Fibroblast of skin of back (primary cell): ENCODE data around the gene GLE1.
"Not testable (repeated sequence)": the region's sequence is repeated elsewhere in the genome, so short reads cannot be mapped to it uniquely, and the experiment has no call there.

Experiments
- DNase-seq: peaks from one replicate; pipeline ENCODE4 v3.0.0-alpha.2; 2013

Gene GLE1

DNA sequence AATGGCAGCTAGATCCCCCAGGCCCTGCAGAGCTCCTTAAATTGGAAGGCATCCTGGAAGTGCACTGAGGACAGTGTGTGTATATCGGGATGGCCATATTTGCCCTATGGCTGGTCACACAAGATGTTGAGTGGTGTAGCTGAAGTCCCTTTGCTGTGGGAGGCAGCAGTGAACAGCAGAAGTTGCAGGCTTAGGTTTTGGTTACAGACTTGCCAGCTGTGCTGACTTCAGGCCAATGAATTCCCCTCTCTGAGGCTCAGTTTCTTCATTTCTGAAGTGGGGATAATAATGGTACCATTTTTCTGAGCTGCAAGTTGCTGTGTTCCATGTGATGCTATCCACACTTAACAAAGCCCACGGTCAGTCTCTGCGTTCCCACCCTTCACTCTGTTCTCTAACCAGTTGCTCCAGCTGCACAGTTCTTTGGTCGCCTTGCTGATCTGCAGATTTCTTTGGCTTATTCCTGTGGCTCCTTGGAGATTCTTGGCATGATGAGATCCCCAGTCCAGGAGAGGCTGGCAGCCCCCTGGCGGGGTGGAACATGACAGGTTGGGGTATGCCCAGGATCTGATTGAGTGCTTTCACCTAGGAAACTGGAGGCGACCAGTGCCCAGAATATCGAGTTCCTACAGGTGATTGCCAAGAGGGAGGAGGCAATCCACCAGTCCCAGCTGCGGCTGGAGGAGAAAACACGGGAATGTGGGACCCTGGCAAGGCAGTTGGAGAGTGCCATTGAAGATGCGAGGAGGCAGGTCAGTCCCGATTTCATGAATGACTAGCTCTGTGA is 6.5 kb upstream of the GLE1 start:
- DNase-seq, result no peak

DNA sequence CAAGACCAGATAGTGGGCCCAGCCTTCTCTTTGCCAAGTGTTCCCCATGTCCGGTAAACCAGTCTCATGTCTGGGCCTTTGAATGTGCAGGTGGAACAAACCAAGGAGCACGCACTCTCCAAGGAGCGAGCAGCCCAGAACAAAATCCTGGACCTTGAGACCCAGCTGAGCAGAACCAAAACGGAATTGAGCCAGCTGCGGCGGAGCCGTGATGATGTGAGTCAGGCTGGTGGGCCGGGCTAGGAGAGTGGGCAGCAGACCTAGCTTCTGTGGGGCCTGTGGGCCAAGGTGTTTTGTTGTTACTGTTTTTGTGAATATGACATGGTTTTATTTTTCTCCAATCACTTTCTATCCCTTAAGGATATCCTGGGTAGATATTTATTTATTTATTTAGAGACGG is 5.6 kb upstream of the GLE1 start:
- no peak for DNase-seq

DNA sequence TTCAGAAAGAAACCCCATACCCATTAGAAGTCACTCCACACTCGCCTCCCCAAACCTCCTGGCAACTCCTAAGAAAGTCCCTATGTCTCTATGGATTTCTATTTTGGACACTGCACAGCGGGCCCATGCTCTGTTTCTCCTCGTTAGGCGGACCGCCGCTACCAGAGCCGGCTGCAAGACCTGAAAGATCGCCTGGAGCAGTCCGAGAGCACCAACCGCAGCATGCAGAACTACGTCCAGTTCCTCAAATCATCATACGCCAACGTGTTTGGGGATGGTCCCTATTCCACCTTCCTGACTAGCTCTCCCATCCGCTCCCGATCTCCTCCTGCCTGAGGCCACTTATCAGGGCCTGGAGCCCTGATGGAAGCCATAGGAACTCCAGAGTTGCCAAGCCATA is 4.6 kb upstream of the GLE1 start:
- no peak for DNase-seq

DNA sequence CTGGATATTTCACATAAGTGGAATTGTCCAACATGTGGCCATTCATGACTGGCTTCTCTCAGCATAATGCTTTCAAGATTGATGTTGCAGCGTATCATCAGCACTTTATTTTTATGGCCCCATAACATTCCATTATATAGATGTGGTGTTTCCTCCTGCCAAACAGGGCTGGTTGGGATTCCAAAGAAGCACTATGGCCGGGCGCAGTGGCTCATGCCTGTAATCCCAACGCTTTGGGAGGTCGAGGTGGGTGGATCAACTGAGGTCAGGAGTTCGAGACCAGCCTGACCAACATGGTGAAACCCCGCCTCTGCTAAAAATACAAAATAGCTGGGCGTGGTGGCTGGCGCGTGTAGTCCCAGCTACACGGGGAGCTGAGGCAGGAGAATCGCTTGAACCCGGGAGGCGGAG is 1.1 kb upstream of the GLE1 start:
- not testable (repeated sequence) for DNase-seq

DNA sequence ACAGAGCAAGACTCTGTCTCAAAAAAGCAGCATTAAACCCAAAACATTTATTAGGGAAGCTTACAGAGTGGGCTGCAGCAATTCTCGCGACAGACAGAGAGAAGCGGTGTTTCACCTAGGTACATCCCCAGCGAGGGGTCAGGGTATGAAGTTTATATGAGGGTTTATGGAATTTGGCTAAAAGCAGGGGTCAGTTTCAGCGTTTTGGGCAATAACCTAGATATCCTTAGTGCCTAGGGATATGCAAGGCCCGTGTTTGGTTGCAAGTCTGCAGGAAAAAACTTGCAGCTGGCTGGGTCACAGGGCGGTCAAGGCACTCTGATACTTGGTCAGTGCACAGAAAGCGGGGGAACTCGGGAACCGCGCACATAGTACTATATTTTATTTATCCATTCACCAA is 649 bp upstream of the GLE1 start:
- DNase-seq, result no peak

DNA sequence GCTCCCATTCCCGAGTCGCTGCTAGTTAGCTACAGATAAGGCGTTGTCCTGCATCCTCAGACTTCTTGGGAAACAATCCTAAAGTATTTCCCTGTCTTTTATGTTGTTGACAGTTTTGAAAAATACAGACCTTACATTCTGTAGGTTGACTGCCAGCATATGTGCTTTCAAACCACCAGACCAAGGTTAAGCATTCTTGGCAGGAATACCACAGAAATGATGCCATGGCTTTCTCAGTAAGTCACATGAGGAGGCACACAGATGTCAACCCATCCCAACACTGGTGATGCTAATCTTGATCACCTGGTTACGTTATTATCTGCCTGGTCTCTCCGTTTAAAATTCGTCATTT is 871 bp downstream of the GLE1 start:
- peak; percentile 37 for DNase-seq

DNA sequence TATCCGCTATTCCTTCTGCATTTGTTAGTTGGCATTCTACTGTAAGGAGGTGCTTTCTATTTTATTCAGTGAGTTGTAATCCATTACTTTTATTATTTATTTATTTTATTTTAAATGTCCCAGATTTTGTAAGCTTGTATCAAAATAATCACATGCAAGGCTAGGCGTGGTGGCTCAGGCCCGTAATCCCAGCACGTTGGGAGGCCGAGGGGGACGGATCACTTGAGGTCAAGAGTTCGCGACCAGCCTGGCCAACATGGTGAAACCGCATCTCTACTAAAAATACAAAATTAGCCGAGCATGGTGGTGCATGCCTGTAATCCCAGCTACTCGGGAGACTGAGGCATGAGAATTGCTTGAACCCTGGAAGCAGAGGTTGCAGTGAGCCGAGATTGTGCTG is 1.4 kb downstream of the GLE1 start:
- not testable (repeated sequence) for DNase-seq

DNA sequence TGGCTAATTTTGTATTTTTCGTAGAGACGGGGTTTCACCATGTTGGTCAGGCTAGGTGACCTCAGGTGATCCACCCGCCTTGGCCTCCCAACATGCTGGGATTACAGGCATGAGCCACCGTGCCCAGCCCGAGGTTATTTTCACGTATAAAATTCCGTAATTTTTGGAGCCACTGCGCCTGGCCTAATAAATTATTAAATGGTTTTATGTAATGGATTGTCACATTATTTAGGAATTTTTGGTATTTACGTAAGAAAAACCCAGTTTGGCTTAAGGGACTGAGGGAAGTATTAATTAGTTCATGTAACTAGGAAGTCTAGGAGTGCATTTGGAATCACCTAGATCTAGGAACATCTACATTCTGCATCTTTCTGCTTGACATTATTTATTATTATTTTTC is 8.3 kb downstream of the GLE1 start:
- no peak for DNase-seq

DNA sequence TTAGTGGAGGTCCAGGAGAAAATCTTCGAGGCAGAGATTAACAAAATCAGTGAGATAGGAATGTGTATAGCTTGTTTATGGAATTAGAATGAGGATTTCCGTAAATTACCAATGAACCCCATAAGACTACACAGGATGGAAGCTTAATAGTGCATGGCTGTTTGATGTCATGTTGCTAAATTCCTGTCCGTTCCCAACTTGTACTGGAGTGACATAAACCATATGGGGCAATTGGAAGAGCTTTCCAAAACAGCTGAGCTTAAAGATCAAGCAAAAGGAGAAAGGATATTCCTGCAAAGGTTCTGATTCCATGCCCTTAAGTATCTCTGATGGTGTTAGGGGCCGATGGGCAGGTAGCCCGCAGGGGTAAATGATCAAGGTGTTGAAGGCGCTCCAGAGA is 17.4 kb downstream of the GLE1 start:
- no peak for DNase-seq

DNA sequence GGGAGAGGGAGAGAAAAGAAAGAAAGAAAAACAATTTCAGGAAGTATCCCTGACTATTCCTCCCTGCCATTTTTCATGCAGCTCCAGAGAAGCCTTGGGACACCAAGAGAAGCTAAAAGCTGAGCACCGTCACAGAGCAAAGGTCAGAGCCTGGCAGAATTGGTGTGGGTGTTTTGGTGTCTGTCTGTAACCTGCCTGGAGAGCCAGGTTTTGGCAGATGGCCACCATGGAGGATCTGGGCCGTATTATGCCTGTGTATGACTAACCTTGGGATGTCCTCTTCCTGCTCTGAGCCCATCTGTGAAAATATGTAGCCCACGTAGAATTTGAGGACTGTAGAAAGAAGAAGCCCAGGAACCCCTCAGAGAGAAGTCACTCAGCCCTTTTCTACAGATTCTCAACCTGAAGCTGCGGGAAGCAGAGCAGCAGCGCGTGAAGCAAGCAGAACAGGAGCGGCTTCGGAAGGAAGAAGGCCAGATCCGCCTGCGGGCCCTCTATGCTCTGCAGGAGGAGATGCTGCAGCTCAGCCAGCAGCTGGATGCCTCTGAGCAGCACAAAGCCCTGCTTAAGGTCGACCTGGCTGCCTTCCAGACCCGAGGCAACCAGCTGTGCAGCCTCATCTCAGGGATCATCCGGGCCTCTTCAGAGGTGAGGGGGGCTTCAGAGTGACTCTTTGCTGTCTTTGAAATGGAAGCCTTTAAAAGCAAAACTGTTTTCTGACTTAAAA is 18.8 kb downstream of the GLE1 start:
- peak; percentile 28 for DNase-seq

DNA sequence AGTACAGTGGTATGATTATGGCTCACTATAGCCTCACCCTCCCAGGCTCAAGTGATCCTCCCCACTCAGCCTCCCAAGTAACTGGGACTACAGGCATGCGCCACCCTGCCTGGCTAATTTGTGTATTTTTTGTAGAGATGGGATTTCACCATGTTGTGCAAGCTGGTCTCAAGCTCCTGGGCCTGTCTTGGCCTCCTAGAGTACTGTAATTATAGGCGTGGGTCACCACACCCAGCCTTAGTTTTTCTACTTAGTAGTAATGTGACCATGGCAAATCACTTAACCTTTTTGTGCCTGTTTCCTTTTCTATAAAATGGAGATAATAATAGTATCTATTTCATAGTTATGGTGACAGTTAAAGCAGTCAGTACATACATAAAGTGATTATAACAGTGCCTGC is 22.2 kb downstream of the GLE1 start:
- no peak for DNase-seq

DNA sequence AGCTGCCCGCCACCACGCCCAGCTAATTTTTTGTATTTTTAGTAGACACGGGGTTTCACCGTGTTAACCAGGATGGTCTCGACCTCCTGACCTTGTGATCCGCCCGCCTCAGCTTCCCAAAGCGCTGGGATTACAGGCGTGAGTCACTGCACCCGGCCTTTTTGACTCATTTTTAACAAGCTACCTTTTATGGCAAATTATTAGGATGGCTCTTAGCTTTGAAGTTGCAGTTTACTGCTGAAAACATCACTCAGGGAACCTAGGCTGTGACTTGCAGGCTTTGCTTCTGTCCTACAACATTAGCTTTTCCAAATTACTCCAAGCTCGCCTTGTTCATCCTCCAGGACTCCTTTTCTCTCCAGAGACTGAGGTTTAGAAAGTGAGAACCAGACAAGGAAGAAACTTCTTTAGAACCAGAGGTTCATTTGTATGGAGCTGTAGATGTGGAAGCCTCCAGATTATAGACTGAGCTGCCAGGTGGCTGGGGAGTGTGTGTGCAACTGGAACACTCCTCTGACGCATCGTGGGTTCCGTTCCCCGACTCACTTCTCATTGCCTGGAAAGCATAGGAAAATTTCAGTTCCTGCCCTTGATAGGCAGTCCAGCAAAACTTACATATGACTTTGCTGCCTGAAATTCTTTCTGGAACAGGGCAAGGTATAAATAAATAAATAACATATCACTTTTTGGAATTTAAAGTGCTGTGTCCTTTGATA is 24.1 kb downstream of the GLE1 start:
- no peak for DNase-seq

DNA sequence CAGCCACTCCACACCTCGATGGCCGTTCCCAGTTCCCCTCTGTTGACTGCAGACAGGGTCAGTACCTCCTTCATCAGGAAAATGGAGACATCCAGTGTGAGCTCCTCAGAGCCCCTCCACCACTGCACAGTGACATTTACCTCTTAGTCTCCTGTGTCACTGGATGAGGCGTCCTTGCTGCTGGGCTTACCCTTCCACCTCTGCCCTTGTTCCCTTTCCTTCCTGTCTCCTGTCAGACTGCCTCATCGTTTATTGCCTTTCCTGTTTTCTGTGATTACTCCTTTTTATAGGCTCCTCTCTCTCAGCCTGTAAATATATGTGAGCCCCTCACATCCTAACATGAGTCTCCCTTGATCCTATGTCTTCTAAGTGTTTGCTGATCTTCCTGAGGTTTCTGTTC is 24.7 kb downstream of the GLE1 start:
- no peak for DNase-seq

DNA sequence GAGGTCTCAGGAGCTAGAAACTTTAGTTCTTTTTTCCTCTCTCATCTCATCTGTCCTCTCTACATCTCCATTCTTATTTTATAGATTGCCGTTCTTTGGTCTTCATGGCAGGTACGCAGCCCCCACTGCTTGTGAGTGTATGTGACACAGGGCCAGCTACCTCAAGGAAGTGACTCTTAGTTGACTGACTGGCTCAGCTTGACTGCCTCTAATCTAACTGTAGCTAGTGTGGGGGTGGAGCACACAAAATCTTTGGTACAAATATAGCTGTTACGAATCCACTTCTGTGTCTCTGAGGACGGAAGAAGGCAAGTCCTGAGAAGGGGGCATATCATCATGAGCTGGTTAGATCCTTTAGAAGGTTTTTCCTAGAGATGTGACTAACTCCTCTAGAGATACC is 28.1 kb downstream of the GLE1 start:
- no peak for DNase-seq

DNA sequence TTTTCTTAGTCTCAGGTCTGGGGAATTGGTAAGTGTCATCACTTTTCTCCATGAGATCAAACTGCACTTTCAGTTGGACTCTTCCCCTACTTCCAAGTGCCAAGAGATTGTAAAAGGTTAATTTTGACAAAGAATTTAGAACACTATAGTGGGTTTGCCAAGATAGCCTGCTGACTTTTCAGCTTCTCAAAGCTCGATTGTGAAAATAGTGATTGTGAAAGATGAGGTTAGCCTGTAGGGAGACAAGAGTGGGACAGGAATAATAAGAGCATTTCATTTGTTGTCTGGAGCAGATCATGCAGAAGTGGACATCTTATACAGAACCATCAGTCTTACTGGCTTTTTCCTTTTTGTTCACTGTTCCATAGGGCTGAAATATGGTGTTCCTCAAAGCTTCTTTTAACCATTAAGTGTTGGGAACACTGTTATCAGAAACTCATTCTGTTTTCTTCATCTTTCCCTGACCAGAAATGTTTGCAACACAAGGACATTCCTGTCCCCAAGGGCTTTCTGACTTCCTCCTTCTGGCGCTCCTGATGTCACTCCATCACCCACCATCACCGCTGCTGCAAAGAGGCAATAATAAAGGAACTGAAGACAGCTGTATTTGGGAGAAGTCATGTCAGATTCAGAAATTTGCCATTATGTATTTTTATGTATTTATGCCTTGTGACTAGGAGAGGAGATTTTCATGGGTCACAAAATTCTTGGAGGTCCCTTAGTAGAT is 36.3 kb downstream of the GLE1 start:
- no peak for DNase-seq

DNA sequence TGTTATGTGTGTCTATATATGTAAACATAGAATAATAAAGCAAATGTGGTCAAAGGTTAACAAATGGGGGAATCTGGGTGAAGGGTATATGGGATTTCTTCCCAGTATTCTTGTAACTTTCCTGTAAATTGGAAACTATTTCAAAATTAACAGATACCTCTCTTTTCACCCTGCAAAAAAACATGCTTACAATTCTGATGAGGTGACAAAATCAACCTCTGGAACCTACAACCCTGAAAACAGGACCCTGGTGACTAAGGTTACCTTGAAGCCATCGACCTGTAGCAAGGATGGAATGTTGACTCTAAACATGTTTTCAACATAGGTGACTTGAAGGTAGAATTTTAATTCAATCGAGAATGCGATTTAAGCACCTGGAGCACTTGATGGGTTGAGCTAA is 42.0 kb downstream of the GLE1 start:
- no peak for DNase-seq

DNA sequence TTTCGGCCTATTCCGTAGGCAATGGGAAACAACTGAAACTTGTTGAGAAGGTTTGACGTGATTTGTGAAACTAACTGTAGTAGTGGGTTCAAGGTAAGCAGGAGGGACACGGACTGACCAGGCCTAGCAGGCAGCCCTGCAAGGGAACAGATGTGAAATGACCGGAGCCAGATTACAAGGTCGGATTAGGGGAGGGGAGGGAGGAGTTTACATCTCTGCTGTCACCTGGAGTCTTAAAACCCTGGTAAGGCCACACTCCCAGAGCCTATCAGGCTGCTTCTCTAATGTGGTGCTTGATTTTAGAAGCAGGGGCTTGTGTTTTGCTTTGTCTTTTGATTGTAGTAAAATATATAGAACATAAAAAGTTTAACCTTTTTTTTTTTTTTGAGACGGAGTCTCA is 44.4 kb downstream of the GLE1 start:
- no peak for DNase-seq

DNA sequence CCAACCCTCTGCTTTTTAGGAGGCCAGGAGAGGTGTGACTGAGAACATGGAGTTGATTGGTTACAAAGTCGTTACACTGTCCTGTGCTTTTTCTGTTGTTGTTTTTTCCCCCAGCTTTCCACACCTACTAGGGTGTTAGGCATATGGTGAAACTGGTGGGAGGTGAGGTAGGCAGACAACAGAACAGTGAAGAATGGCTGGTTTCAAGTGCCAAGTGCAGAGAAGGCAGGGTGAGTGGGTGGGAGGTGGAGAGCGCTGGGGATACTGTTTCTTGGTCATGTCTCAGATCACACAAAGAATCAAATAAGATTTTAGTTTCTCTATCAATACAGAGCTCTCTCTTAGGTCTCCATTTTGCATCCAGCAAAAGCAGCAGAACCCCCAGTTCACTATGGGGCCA is 45.7 kb downstream of the GLE1 start:
- no peak for DNase-seq

DNA sequence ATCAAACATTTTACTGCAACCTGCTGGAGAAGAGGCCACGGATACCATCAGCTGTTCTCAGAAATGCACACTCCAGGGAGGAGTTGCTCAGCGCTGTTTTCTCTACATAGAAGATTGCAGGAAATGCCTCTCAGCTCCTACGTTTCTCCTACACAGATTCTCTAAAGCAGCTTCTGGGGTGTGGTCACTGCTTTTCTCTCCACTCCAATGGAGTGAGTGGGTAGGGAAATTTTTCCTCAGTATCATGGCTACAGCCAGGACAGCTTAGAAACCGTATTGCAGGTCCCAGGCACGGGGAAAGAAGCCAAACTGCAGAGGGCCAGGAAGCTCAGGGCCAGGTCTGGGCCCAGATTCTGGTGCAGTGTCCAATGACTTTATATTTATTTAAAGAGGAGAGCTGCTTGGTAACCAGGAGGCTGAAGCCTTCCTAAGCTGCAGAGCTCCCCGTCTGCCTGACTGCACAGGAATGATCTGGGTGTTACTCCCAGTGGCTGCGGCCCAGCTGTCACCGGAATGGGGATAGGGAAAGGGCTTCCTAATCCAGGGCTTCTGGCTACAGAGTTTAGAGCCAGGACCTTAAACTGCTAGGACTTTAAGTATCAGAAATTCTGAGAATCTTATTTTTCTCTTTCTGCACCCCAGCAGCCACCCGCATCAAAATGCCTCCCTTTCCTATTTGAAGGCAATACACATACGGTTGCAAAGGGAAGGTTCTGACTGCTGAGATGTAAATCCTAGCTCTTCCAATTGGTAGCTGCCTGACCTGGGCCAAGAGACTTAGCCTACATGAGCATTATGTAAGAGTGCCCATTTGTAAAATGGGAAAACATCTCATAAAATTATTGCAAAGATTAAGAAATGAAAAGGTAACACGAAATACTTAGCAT is 46.5 kb downstream of the GLE1 start:
- peak; percentile 58 for DNase-seq

DNA sequence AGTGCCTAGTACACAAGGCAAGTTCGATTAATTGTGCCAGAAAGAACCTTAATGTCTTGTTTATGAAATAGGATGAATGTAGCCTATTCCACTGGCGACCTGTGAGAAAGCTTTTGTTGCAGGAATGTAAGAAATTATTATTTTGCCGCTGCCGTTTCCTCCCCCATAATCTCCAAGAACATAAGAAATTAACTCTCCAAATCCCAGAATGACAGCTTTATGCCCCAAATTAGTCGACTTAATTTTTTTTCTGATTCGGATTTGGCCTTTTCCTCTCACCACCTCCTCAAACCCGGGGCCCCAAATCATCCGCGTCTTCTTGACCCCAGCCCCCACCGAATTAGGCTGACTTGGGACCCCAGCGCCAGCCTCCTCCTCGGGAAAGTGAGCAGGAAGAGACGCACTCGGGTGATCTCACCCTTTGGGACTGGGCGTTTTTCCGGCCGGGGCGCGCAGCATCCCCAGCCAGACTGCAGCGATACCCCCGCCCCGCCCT is 47.2 kb downstream of the GLE1 start:
- DNase-seq, result peak; percentile 90

DNA sequence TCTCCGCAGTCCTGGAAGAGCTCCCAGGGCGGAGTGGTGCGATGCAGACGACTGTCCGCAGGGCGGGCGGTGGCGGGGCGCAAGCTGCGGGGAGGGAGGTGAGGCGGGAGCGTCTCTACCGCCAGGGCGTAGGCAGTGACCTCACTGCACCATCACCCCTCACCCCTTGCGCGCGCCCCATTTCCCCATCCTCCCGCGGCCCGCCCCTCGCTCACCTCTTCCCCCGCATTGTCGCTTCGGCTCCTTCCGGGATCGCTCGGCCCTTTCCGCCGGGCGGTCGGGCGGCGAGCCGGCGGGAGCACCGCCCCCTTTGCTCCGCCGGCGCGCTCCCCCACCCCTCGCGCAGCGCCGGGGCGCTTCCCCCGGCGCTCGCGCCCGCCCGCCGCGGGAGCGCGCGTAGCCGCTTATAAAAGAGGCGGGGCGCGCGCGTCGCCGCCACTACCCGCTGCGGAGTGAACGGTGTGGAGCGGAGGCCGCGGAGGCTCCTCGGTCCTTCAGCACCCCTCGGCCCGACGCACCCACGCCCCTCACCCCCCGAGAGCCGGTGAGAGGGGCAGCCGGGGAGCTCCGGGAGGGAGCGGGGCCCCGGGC is 47.7 kb downstream of the GLE1 start, which contains the start of gene SPTAN1:
Gene SPTAN1 (plus strand): TSS at position 435 of the 591 bp plus-strand sequence. CDS start 14,154 bp downstream, outside the sequence.
- peak; percentile 86 for DNase-seq
